Effector memory CD8-positive, alpha-beta T cell (primary cell): Measurements from ENCODE around the gene GAB1.

Source experiments
- ATAC-seq: fragments of 150-1000 bp; cut with Tn5 transposase; replicated peaks from 2 replicates; pipeline ENCODE4 v1.10.0; 2021; ENCODE audit warnings: mild to moderate bottlenecking, moderate library complexity
- DNase-seq, 3 experiments: peaks; one replicate each; pipeline ENCODE4 v3.0.0; 2021
- H3K27ac Mint-ChIP-seq, 2 donors: one replicate each; pipeline ENCODE4 v1.8.0; 2022; ENCODE audit warnings: mild to moderate bottlenecking in 2 of 2, mixed read lengths in 2 of 2, moderate library complexity in 2 of 2
- H3K27me3 Mint-ChIP-seq, 2 donors: one replicate each; pipeline ENCODE4 v1.8.0; 2022; ENCODE audit warnings: mixed read lengths in 2 of 2
- H3K36me3 Mint-ChIP-seq: one replicate; pipeline ENCODE4 v1.8.0; 2022; ENCODE audit warnings: mild to moderate bottlenecking, moderate library complexity, mixed read lengths; ENCODE audit not compliant: insufficient read depth
- H3K4me1 Mint-ChIP-seq, 2 donors: one replicate each; pipeline ENCODE4 v1.8.0; 2022; ENCODE audit warnings: low read depth in 2 of 2, mixed read lengths in 2 of 2
- H3K4me3 Mint-ChIP-seq, 2 donors: one replicate each; pipeline ENCODE4 v1.8.0; 2022; ENCODE audit warnings: mild to moderate bottlenecking in 2 of 2, mixed read lengths in 2 of 2, moderate library complexity in 2 of 2
- H3K9me3 Mint-ChIP-seq, 2 donors: one replicate each; pipeline ENCODE4 v1.8.0; 2022; ENCODE audit warnings: mixed read lengths in 2 of 2

GAB1 gene

GRCh38 chr4:143407474-143407873 lies 70.8 kb downstream of the GAB1 start:
- no peak for ATAC-seq
- no peak for DNase-seq
- Mint-ChIP-seq H3K27ac (no peak overlapping the region), H3K4me3 (no peak overlapping the region), H3K27me3 (peaks cover 29 to 37% of the 10 kb centered on the region in 2 donors), H3K36me3 (peaks cover 2% of the 10 kb centered on the region), H3K4me1 (peaks cover 10 to 12% of the 10 kb centered on the region in 2 donors), H3K9me3 (no peaks in the 10 kb centered on the region)

- H3K27me3 Mint-ChIP-seq: peaks cover 29 to 38% of the 10 kb centered on the region in 2 donors
- H3K36me3 Mint-ChIP-seq: peaks cover 2% of the 10 kb centered on the region
- H3K4me1 Mint-ChIP-seq: peaks cover 10 to 12% of the 10 kb centered on the region in 2 donors
- H3K27ac Mint-ChIP-seq: no peak overlapping the region
- no peaks in the 10 kb centered on the region for H3K9me3 Mint-ChIP-seq
- ATAC-seq (no peak), DNase-seq (no peak)
- no peak overlapping the region for H3K4me3 Mint-ChIP-seq
Measured at GRCh38 chr4:143407888-143408287, 71.2 kb downstream of the GAB1 start.

DNA sequence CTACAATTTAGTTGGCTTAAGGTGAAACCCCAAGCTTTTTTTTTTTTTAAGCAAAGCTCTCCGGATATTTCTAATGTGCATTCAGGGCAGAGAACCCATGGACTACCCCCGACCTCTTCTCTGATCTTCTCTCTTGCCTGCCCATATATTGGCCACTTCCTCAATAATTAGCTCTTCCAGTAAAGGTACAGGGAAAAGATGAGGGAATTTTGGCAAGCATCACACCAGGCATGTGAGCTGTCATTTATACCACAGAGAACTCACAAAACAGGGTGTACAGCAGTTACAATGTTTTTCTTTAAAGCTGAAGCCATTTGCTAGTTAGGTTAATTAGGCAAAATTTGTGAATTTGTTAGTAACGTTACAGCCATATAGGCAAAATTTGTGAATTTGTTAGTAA lies 73.3 kb downstream of the GAB1 start:
- ATAC-seq: no peak
- peaks cover 5 to 8% of the 10 kb centered on the region in 2 donors for H3K4me1 Mint-ChIP-seq
- DNase-seq: no peak
- H3K4me3 Mint-ChIP-seq: no peak overlapping the region
- H3K36me3 Mint-ChIP-seq: peaks cover 2% of the 10 kb centered on the region
- H3K27me3 Mint-ChIP-seq: peaks cover 24 to 40% of the 10 kb centered on the region in 2 donors
- no peak overlapping the region for H3K27ac Mint-ChIP-seq
- H3K9me3 Mint-ChIP-seq: no peaks in the 10 kb centered on the region

GRCh38 chr4:143411527-143412419 lies 75.1 kb downstream of the GAB1 start:
- Mint-ChIP-seq H3K27ac (no peak overlapping the region), H3K36me3 (peaks cover 2% of the 10 kb centered on the region), H3K27me3 (peaks cover 27 to 51% of the 10 kb centered on the region in 2 donors), H3K4me1 (no peaks in the 10 kb centered on the region), H3K4me3 (no peak overlapping the region), H3K9me3 (no peaks in the 10 kb centered on the region)
- no peak for DNase-seq
- ATAC-seq: no peak

DNA sequence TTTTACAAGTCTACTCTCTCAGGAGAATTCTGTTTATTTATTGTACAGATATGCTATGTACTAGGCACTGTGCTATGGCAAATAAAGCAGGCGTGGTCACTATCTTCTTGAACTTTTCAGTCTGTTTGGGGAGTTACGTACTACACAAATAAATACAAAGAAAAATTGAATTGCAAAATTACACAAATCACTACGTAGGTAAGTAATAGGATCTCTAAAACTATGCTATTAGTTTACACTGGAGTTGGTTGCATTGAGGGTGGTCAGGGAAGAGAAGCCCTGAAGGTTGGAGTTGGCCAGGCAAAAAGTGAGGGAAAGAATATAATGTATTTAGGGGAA lies 75.7 kb downstream of the GAB1 start:
- no peak overlapping the region for H3K27ac Mint-ChIP-seq
- H3K4me3 Mint-ChIP-seq: no peak overlapping the region
- H3K36me3 Mint-ChIP-seq: peaks cover 2% of the 10 kb centered on the region
- H3K27me3 Mint-ChIP-seq: peaks cover 28 to 56% of the 10 kb centered on the region in 2 donors
- H3K4me1 Mint-ChIP-seq: no peaks in the 10 kb centered on the region
- ATAC-seq (no peak), DNase-seq (no peak)
- H3K9me3 Mint-ChIP-seq: no peaks in the 10 kb centered on the region

DNA sequence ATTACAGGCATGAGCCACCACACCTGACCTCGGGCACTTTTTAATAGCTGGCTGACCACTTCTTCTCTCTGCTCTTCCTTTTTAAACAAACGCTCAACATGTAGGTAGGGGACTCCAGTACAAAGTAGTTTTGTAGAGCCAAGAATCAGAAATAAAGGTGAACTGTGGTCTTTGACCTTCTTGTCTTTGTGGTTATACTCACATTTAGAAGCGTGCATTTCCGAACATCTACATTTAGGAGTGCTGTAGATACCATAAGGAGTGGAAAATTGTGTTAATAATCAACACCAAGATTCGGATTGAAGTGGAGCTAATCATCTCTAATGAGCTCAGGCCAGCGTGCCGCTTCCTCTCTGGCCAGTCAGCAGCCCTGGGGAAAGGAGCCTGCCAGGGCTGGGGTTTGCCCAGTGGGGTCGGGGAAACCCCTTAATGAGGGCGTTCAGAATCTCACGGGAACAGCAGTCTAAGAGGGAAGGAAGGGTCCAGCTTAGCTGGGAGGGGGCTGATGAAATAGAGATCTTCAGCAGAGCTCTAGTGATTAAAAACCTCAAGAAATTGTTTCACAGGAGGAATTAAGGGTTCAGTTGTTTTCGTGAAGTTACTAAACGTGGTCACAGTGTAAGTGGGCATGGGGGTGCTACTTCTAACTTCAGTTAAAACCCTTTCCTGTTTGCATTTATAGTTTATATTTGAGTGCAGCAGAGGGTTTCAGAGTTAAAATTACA lies 81.2 kb downstream of the GAB1 start:
- H3K9me3 Mint-ChIP-seq: no peaks in the 10 kb centered on the region
- DNase-seq (no peak), ATAC-seq (no peak)
- peaks cover 18 to 45% of the 10 kb centered on the region in 2 donors for H3K27me3 Mint-ChIP-seq
- H3K4me1 Mint-ChIP-seq: no peaks in the 10 kb centered on the region
- H3K4me3 Mint-ChIP-seq: no peak overlapping the region
- H3K36me3 Mint-ChIP-seq: no peaks in the 10 kb centered on the region
- H3K27ac Mint-ChIP-seq: no peak overlapping the region

DNA sequence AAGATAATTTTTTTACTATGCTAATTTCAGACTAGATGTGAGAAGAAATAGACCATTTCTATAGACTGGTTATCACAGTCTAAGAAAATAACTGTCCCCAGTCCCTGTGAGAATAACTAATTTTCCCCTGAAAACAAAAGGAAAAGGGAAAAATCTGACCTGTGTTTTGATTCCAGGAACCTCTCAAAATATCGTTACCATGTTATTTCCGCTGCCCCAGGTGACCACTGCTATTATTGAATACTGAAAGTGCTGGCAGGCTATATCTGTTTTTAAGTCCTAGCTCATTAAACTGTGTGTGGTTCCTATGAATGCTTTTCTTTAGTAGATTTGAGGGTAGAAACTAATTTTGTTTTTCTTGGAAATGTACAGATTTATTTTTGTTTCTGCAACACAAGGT lies 83.6 kb downstream of the GAB1 start:
- Mint-ChIP-seq H3K27ac (no peak overlapping the region), H3K4me3 (no peak overlapping the region), H3K27me3 (peaks cover 18 to 43% of the 10 kb centered on the region in 2 donors), H3K4me1 (no peaks in the 10 kb centered on the region), H3K36me3 (no peaks in the 10 kb centered on the region), H3K9me3 (no peaks in the 10 kb centered on the region)
- no peak for ATAC-seq
- no peak for DNase-seq

DNA sequence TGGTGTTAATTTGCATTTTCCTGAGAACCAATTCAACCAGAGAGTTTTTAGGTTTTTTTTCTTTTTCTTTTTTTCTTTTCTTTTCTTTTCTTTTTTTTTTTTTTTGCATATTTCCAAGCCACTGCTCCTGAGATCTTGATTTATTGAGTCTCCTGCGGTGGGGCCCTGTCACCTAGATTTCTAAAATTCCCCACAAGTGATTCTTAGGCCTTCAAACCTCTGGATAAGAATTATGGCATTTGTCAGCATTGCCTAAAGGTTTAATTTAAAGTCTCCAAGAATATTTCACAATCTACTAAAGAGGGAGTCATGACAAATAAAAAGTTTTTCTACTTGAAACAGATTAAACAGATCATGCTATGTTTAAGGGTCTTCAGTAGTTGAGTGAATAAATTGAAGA lies 84.9 kb downstream of the GAB1 start:
- Mint-ChIP-seq H3K4me3 (no peak overlapping the region), H3K9me3 (no peaks in the 10 kb centered on the region), H3K27ac (no peak overlapping the region), H3K36me3 (no peaks in the 10 kb centered on the region), H3K4me1 (no peaks in the 10 kb centered on the region), H3K27me3 (peaks cover 17 to 45% of the 10 kb centered on the region in 2 donors)
- DNase-seq (no peak), ATAC-seq (no peak)

- Mint-ChIP-seq H3K4me1 (no peaks in the 10 kb centered on the region), H3K4me3 (no peak overlapping the region), H3K27ac (no peak overlapping the region), H3K27me3 (peaks cover 5 to 23% of the 10 kb centered on the region in 2 donors), H3K9me3 (no peaks in the 10 kb centered on the region), H3K36me3 (no peaks in the 10 kb centered on the region)
- DNase-seq (no peak), ATAC-seq (no peak)
Measured at GRCh38 chr4:143424276-143424675, 87.6 kb downstream of the GAB1 start.

GRCh38 chr4:143431526-143432257 lies 95.0 kb downstream of the GAB1 start:
- Mint-ChIP-seq H3K36me3 (no peaks in the 10 kb centered on the region), H3K4me3 (no peak overlapping the region), H3K27me3 (peaks cover 0 to 17% of the 10 kb centered on the region in 2 donors), H3K9me3 (no peaks in the 10 kb centered on the region), H3K27ac (no peak overlapping the region), H3K4me1 (no peaks in the 10 kb centered on the region)
- no peak for DNase-seq
- no peak for ATAC-seq

DNA sequence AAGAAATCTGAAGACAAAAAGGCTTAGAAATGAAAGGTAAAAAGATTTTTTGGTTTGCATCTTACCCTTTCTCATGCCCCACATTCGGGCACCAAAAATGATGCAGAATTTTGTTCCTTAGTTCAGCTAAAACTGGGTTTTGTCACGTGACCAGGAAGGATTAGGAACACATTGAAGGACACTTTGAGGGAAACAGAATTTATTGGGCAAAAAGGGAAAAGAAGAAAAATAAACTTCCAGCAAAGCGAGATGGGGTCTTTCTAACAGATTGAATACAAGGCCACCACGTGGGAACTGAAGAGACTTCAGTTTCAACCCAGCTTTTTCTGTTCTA lies 95.5 kb downstream of the GAB1 start:
- Mint-ChIP-seq H3K27ac (no peak overlapping the region), H3K4me1 (no peaks in the 10 kb centered on the region), H3K27me3 (peaks cover 0 to 17% of the 10 kb centered on the region in 2 donors), H3K4me3 (no peak overlapping the region), H3K9me3 (no peaks in the 10 kb centered on the region), H3K36me3 (no peaks in the 10 kb centered on the region)
- DNase-seq (no peak), ATAC-seq (no peak)

GRCh38 chr4:143433231-143433630 lies 96.6 kb downstream of the GAB1 start:
- no peaks in the 10 kb centered on the region for H3K4me1 Mint-ChIP-seq
- no peak overlapping the region for H3K27ac Mint-ChIP-seq
- H3K27me3 Mint-ChIP-seq: peaks cover under 1 to 21% of the 10 kb centered on the region in 2 donors
- ATAC-seq (no peak), DNase-seq (no peak)
- H3K4me3 Mint-ChIP-seq: no peak overlapping the region
- no peaks in the 10 kb centered on the region for H3K9me3 Mint-ChIP-seq
- H3K36me3 Mint-ChIP-seq: no peaks in the 10 kb centered on the region

GRCh38 chr4:143435955-143436354 lies 99.3 kb downstream of the GAB1 start:
- Mint-ChIP-seq H3K36me3 (no peaks in the 10 kb centered on the region), H3K9me3 (no peaks in the 10 kb centered on the region), H3K4me3 (no peak overlapping the region), H3K27ac (no peak overlapping the region), H3K4me1 (no peaks in the 10 kb centered on the region), H3K27me3 (peaks cover 9 to 28% of the 10 kb centered on the region in 2 donors)
- ATAC-seq (no peak), DNase-seq (no peak)
